WI38 (cell line): ENCODE results near the gene MST1.

ENCODE experiments used
- H3K4me3 ChIP-seq: 2 replicates; pipeline ENCODE4 v1.5.1; 2011; ENCODE audit warnings: low read depth, mild to moderate bottlenecking, control low read depth, low read length
- CTCF ChIP-seq: IDR thresholded peaks from 2 replicates; pipeline ENCODE4 v1.5.1; 2012; ENCODE audit warnings: low read depth, mild to moderate bottlenecking, control low read depth, low read length

MST1 gene

GRCh38 chr3:49667701-49668413, 21.4 kb downstream of the MST1 start:
- TF ChIP-seq CTCF: no peak
- H3K4me3 ChIP-seq: no peak overlapping the region

- no peak for TF ChIP-seq CTCF
- H3K4me3 ChIP-seq: no peak overlapping the region
Measured at GRCh38 chr3:49666592-49666991, 22.7 kb downstream of the MST1 start.

- no peak overlapping the region for H3K4me3 ChIP-seq
- TF ChIP-seq CTCF: no peak
Measured at GRCh38 chr3:49665822-49666519, 23.3 kb downstream of the MST1 start.

- no peak overlapping the region for H3K4me3 ChIP-seq
- TF ChIP-seq CTCF: no peak
Measured at GRCh38 chr3:49664300-49664699, 25.0 kb downstream of the MST1 start.

- no peak for TF ChIP-seq CTCF
- H3K4me3 ChIP-seq: no peak overlapping the region
Measured at GRCh38 chr3:49663831-49664230, 25.4 kb downstream of the MST1 start.

- no peak overlapping the region for H3K4me3 ChIP-seq
- TF ChIP-seq CTCF: no peak
Measured at GRCh38 chr3:49662720-49663413, 26.4 kb downstream of the MST1 start.

GRCh38 chr3:49662021-49662420, 27.3 kb downstream of the MST1 start:
- no peak overlapping the region for H3K4me3 ChIP-seq
- TF ChIP-seq CTCF: no peak
